CD4-positive, alpha-beta T cell treated with Interleukin-4 for 4 hours (primary cell): ENCODE data around the gene CLCN2.

Experiments
- DNase-seq: peaks from one replicate; pipeline ENCODE4 v3.0.0-alpha.2; 2020

CLCN2 gene

GRCh38 chr3:184322731-184323487 lies 38.5 kb downstream of the CLCN2 start:
- no peak for DNase-seq

- no peak for DNase-seq
Measured at GRCh38 chr3:184321666-184322065, 39.7 kb downstream of the CLCN2 start.

- DNase-seq, result peak; percentile 44
Measured at GRCh38 chr3:184320104-184320445, 41.3 kb downstream of the CLCN2 start.

GRCh38 chr3:184317201-184317600 lies 44.2 kb downstream of the CLCN2 start:
- no peak for DNase-seq

- no peak for DNase-seq
Measured at GRCh38 chr3:184316792-184317191, 44.6 kb downstream of the CLCN2 start.

GRCh38 chr3:184315871-184316661 lies 45.3 kb downstream of the CLCN2 start:
- no peak for DNase-seq

- no peak for DNase-seq
Measured at GRCh38 chr3:184315543-184315867, 45.9 kb downstream of the CLCN2 start.

GRCh38 chr3:184314700-184315542 lies 46.5 kb downstream of the CLCN2 start:
- DNase-seq, result peak; percentile 66

- DNase-seq, result peak; percentile 92
Measured at GRCh38 chr3:184314363-184314699, 47.1 kb downstream of the CLCN2 start, which contains the start of gene EIF4G1. TSS of gene EIF4G1 (plus strand) at chr3:184314606. CDS start at chr3:184315797, 1,191 bp downstream.

- DNase-seq, result no peak
Measured at GRCh38 chr3:184311633-184312032, 49.8 kb downstream of the CLCN2 start.

- no peak for DNase-seq
Measured at GRCh38 chr3:184308744-184309143, 52.7 kb downstream of the CLCN2 start.

- no peak for DNase-seq
Measured at GRCh38 chr3:184307915-184308314, 53.5 kb downstream of the CLCN2 start.

- DNase-seq, result no peak
Measured at GRCh38 chr3:184306341-184306972, 54.9 kb downstream of the CLCN2 start.

- no peak for DNase-seq
Measured at GRCh38 chr3:184305577-184305976, 55.8 kb downstream of the CLCN2 start.

GRCh38 chr3:184300378-184300720 lies 61.1 kb downstream of the CLCN2 start:
- no peak for DNase-seq

- DNase-seq, result no peak
Measured at GRCh38 chr3:184299488-184300377, 61.7 kb downstream of the CLCN2 start.

GRCh38 chr3:184298759-184299487 lies 62.5 kb downstream of the CLCN2 start, which contains the start of gene PSMD2:
TSS of gene PSMD2 (plus strand) at chr3:184299241. CDS start at chr3:184299267, 26 bp downstream.
- DNase-seq, result peak; percentile 97

GRCh38 chr3:184296616-184297015 lies 64.8 kb downstream of the CLCN2 start:
- no peak for DNase-seq
